GM18909 (cell line): Measurements from ENCODE around the gene RALGPS1.

Source experiments
- ATAC-seq: cut with Tn5 transposase; IDR thresholded peaks from one replicate; pipeline ENCODE4 v1.9.1; 2021; ENCODE audit warnings: mild to moderate bottlenecking; ENCODE audit not compliant: unreplicated experiment, poor library complexity

Gene RALGPS1

GRCh38 chr9:127112056-127112455 lies 197.5 kb downstream of the RALGPS1 start:
- no peak for ATAC-seq

- ATAC-seq, result no peak
These were observed 198.2 kb downstream of the RALGPS1 start for GRCh38 chr9:127112735-127113161.

- ATAC-seq, result no peak
These were observed 198.8 kb downstream of the RALGPS1 start for GRCh38 chr9:127113191-127113972.

- no peak for ATAC-seq
These were observed 200.0 kb downstream of the RALGPS1 start for GRCh38 chr9:127114606-127115005.

- ATAC-seq, result no peak
These were observed 201.6 kb downstream of the RALGPS1 start for GRCh38 chr9:127116088-127116726.

GRCh38 chr9:127116957-127117356 lies 202.4 kb downstream of the RALGPS1 start:
- no peak for ATAC-seq

GRCh38 chr9:127117801-127118200 lies 203.2 kb downstream of the RALGPS1 start:
- no peak for ATAC-seq

GRCh38 chr9:127118597-127119319 lies 204.2 kb downstream of the RALGPS1 start:
- no peak for ATAC-seq

- ATAC-seq, result no peak
These were observed 204.7 kb downstream of the RALGPS1 start for GRCh38 chr9:127119320-127119709.

- no peak for ATAC-seq
These were observed 207.1 kb downstream of the RALGPS1 start for GRCh38 chr9:127121628-127122175.

GRCh38 chr9:127122176-127123063 lies 207.8 kb downstream of the RALGPS1 start, which contains the start of gene ANGPTL2:
TSS of gene ANGPTL2 (minus strand) at chr9:127122635. CDS start at chr9:127108731, 13,904 bp downstream.
- ATAC-seq, result no peak

- no peak for ATAC-seq
These were observed 208.7 kb downstream of the RALGPS1 start for GRCh38 chr9:127123064-127123890.

- ATAC-seq, result no peak
These were observed 209.5 kb downstream of the RALGPS1 start for GRCh38 chr9:127124111-127124531.

- ATAC-seq, result no peak
These were observed 210.2 kb downstream of the RALGPS1 start for GRCh38 chr9:127124792-127125191.

- no peak for ATAC-seq
These were observed 212.4 kb downstream of the RALGPS1 start for GRCh38 chr9:127126971-127127370.

- ATAC-seq, result no peak
These were observed 213.9 kb downstream of the RALGPS1 start for GRCh38 chr9:127128341-127129072.

GRCh38 chr9:127129073-127129717 lies 214.6 kb downstream of the RALGPS1 start:
- no peak for ATAC-seq

GRCh38 chr9:127129718-127130085 lies 215.1 kb downstream of the RALGPS1 start:
- no peak for ATAC-seq
